ENCODE measurements around the gene ATG16L1.

- TF ChIP-seq NBN (IDR thresholded peaks at IDR 0.05), result no peak
- no peak for TF ChIP-seq POLR2A (IDR thresholded peaks at IDR 0.05; ENCODE audit: low read depth, low read length)
- TF ChIP-seq, protein P1, sequence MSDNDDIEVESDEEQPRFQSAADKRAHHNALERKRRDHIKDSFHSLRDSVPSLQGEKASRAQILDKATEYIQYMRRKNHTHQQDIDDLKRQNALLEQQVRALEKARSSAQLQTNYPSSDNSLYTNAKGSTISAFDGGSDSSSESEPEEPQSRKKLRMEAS (IDR thresholded peaks at IDR 0.05; ENCODE audit: low read depth, low read length), result no peak
- no peak for TF ChIP-seq EP300 (IDR thresholded peaks at IDR 0.05; ENCODE audit: borderline replicate concordance in 1 of 2, control insufficient read depth in 1 of 2, low read depth in 2 of 2, low read length in 2 of 2)
- TF ChIP-seq ZNF384 (IDR thresholded peaks at IDR 0.05; ENCODE audit: borderline replicate concordance, low read depth, low read length), result no peak
Measured at GRCh38 chr2:233228376-233228775, 23.1 kb upstream of the ATG16L1 start.
